Fibroblast of peridontal ligament (primary cell): Measurements from ENCODE around the gene SMURF1.

Experiments
- DNase-seq: peaks from one replicate; pipeline ENCODE4 v3.0.0-alpha.2; 2010; ENCODE audit errors: extremely low read depth

Gene SMURF1

DNA sequence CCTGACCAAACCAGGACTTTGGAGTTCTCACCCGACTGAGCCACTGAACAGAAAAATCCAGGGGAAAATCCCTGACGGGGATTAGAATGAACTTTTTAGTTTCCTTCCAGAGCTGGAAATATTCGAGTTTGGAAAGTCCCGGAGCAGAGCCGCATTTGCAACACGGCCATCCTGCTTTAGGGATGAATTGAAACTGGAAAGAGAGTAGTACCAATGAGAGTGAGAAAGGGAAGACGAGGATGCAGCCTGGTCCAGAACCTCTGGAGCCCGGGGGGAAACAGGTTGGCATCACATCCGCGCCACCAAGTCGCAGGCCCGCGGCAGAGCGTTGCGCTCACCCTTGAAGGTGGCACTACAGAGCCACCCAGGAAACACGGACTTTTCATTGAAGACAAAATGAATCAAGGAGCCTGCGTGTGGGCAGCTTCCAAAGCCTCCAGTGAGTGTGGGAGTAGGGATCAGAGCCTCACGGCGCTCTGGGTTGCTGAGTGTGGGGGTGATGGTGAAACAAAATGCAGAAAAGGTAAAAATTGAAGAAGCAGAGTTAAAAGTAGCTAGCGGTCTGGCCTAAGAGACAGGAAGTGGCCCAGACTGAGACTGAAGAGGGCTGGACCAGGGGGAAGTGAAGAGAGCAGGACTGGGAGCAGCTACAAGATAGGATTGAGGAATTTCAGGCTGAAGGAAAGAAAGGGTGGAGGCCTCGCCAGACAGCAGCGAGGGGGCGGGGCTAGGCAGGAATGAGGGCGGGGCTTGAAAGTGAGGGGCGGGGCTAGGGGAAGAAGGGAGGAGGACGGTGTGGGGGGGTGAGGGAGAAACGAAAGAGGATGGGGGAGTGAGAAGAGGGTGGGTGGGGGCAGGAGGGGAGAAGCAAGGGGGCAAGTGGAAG lies 1.8 kb downstream of the SMURF1 start:
- DNase-seq: peak; percentile 79

GRCh38 chr7:99141334-99141733 lies 2.6 kb downstream of the SMURF1 start:
- peak; percentile 43 for DNase-seq

GRCh38 chr7:99140813-99141212 lies 3.1 kb downstream of the SMURF1 start:
- DNase-seq: peak; percentile 36

DNA sequence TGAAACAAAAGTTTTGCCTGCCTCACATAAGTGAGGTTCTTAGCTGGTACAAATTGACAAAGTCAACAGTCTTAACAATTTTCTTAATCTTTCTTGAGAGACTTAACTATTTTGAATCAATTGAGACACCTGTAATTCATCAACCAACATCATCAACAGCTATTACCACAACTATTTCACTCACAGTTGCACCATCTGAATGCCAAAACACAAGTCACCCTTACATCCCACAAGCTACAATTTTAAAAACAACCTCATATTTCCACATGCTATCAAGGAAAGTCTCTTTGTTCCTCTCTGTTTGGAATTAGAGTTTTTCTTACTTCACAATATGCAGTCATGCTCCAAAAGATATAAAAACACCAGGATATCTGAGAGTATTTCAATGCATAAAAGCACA lies 4.9 kb downstream of the SMURF1 start:
- peak; percentile 76 for DNase-seq

- peak; percentile 73 for DNase-seq
Observed at GRCh38 chr7:99137411-99138180, 6.3 kb downstream of the SMURF1 start.

GRCh38 chr7:99135938-99136337 lies 8.0 kb downstream of the SMURF1 start:
- no peak for DNase-seq

DNA sequence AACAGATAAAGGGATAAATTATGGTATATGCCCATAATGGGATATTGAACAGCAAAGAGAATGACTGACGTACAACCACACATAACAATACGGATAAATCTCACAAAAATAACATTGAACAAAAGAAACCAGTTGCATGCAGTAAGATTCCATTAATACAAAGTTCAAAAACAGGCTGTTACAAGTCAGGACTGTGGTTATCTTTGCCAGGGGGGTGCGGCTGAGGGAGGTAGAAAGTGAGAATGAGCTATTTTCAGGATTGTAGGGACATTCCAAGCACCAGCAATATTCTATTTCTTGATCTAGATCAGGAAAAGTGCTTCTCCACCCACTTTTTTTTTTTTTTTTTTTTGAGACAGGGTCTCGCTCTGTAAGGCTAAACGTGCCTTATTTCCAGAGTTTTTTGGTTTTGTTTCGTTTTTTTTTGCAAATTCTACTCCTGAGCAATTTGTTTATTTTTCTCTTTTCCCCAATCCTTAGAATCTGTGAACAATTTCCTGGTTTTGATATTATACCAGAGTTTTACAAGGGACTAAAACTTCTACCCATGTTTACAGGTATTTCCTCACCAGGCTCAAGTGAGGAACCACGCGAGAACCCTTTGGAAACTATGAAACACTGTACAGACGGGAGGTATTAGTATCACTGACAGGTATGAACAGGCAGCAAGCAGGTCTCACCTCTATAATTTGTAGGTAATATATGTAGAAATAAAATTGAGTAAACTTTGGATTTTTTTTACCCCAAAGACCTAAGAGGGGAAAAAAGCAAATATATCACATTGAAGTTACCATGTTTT lies 9.9 kb downstream of the SMURF1 start:
- no peak for DNase-seq

GRCh38 chr7:99132595-99133321 lies 11.2 kb downstream of the SMURF1 start:
- DNase-seq: peak; percentile 79

DNA sequence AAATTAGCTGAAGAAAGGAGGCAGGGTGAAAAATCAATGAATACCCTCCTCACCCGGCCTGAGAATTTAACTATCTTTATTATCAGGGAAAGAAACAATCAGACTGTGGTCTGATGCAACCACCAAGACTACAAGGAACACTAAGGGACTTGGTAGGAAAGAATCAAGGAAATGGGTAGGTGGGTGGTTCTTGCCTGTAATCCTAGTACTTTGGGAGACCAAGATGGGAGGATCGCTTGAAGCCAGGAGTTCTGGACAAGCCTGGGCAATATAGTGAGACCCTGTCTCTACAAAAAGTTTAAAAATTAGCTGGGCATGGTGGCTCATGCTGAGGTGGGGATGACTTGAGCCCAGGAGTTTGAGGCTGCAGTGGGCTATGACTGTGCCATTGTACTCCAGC lies 12.6 kb downstream of the SMURF1 start:
- DNase-seq: no peak

GRCh38 chr7:99129536-99129935 lies 14.4 kb downstream of the SMURF1 start:
- no peak for DNase-seq

GRCh38 chr7:99129001-99129400 lies 14.9 kb downstream of the SMURF1 start:
- peak; percentile 71 for DNase-seq

- no peak for DNase-seq
Observed at GRCh38 chr7:99128076-99128950, 15.6 kb downstream of the SMURF1 start.

- peak; percentile 76 for DNase-seq
Observed at GRCh38 chr7:99127636-99128035, 16.3 kb downstream of the SMURF1 start.

DNA sequence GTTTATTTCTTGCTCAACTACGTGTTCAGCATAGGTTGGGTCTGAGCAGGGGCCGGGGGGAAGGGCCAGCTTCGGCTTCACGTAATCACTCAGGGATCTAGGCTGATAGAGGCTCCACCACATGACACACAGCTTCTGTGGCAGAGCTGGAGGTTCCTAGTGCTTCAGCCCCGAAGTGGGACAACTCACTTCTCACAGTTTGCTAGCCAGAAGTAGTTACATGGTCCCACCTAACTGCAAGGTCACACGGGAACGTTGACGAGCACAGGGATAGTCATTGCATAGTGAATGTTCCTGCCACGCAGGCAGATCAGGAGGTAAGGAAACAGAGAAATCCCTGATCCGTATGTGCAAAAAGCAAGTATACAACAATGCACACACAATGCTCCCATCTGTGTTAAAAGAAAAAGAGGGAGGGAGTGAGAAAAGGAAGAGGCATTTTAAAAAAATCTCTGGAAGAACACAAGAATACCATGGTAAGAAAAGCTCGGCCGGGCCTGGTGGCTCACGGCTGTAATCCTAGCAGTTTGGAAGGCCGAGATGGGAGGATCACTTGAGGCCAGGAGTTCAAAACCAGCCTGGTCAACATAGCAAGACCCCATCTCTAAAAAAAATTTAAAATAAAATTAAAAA lies 16.9 kb downstream of the SMURF1 start:
- DNase-seq: no peak

DNA sequence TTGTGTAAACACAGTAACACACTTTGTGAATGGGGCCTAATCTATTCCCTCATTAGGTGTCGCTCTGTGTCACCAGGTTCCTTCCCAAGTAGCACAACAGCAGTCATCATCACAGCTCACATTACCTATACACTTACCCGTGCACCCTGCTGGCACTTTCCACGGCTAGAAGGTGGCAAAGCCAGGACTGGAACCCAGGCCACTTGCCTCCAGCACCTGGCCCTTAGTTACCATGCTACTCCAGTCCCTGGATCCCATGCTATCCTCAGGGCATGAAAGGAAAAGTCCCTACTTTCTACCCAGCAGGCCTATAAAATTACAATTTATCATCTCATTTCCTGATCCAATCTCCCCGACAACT lies 18.4 kb downstream of the SMURF1 start:
- no peak for DNase-seq

DNA sequence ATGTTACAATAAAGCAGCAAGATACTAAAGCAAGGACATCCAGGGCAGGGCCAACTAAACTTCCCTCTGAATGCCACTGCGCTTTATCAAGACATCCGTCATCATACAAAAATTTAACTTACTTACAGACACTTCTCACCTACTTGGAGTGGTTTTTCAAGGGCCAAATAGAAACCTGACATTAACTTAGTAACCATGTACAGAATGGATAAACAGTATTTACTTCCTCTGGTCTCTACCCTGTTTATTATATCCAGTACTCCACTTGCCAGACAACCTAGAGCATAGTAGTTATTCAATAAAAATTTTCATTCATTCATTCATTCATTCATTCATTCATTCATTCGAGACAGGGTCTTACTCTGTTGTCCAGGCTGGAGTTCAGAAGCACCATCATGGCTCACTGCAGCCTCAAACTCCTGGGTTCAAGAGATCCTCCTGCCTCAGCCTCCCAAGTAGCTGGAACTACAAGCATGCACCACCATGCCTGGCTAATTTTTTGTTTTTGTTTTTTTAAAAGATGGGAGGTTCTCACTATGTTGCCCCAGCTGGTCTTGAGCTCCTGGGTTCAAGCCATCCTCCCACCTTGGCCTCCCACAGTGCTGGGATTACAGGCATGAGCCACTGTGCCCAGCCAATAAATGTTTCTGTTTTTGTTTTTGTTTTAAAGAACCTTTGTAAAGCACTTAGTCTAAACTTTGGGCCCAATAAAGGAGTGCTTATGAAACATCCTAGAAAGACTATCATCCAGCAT lies 19.0 kb downstream of the SMURF1 start:
- DNase-seq: no peak

GRCh38 chr7:99124236-99124635 lies 19.7 kb downstream of the SMURF1 start:
- DNase-seq: no peak

GRCh38 chr7:99123571-99124033 lies 20.3 kb downstream of the SMURF1 start:
- peak; percentile 52 for DNase-seq

- DNase-seq: no peak
Observed at GRCh38 chr7:99122762-99123161, 21.1 kb downstream of the SMURF1 start.
